Muscle of leg (tissue), 16 donors: ENCODE results near the gene GBF1. TPM values are rescaled to one million over a fixed set of nuclear protein-coding genes. Genes with fewer than 3 reads are reported as not detected.
"Not testable (repeated sequence)": the region's sequence is repeated elsewhere in the genome, so short reads cannot be mapped to it uniquely, and the experiment has no call there.

Source experiments
- DNase-seq: peaks from one replicate; pipeline ENCODE4 v3.0.0; 2013
- H3K27ac ChIP-seq: one replicate; pipeline ENCODE4 v1.5.1; 2013; ENCODE audit warnings: mild to moderate bottlenecking, low read length, control low read depth
- H3K27me3 ChIP-seq: one replicate; pipeline ENCODE4 v1.6.1; 2013; ENCODE audit warnings: low read length; ENCODE audit not compliant: control insufficient read depth, insufficient read depth
- H3K36me3 ChIP-seq: one replicate; pipeline ENCODE4 v1.6.1; 2013; ENCODE audit warnings: low read length; ENCODE audit not compliant: control insufficient read depth, insufficient read depth
- H3K4me1 ChIP-seq: one replicate; pipeline ENCODE4 v1.6.1; 2013; ENCODE audit warnings: low read length; ENCODE audit not compliant: control insufficient read depth, insufficient read depth
- H3K4me3 ChIP-seq: one replicate; pipeline ENCODE4 v1.5.1; 2013; ENCODE audit warnings: low read length, control low read depth
- H3K9me3 ChIP-seq: replicated peaks from 2 replicates; pipeline ENCODE4 v1.6.1; 2013; ENCODE audit warnings: low read depth, low read length; ENCODE audit not compliant: control insufficient read depth
- WGBS: methylation state at CpG from one replicate; pipeline ENCODE4 v1.1.5; 2013; ENCODE audit warnings: missing lambda C conversion rate; ENCODE audit not compliant: insufficient coverage; 5-methylcytosine and 5-hydroxymethylcytosine counted together
- long read RNA-seq, 11 donors: transcript quantifications; one replicate each; lab custom pipeline, GENCODE V29; 2026
- polyA plus RNA-seq, 8 donors: library from polyadenylated mRNA; unstranded; fragments of 120-200 nt; gene quantifications; one replicate each; pipeline versions ENCODE4 v1.2.1 to v1.2.3, GENCODE V29; 2013; ENCODE audit warnings: inconsistent platforms in 1 of 8, low replicate concordance in 1 of 8; ENCODE audit not compliant: insufficient read length in 8 of 8, insufficient read depth in 1 of 8
- total RNA-seq: library from RNA; stranded (reverse); fragments of 120-200 nt; gene quantifications from one replicate; pipeline ENCODE4 v1.2.4, GENCODE V29; 2013

Gene GBF1
- total RNA-seq = 27.2 TPM
- 10 to 100 TPM; 40.8 to 54.6 (median 46.1) TPM for polyA plus RNA-seq
- long read RNA-seq, donor 1 = 0 reads
- long read RNA-seq, donor 2, full-length matches to known transcripts = 1 of 1 reads
- long read RNA-seq, donor 2, partial matches to known transcripts = 0 of 1 reads
- long read RNA-seq, donor 2, other reads (novel, unspliced or antisense) = 0 of 1 reads
- long read RNA-seq, donor 3 = 0 reads
- long read RNA-seq, donor 4 = 0 reads
- long read RNA-seq, donor 5, partial matches to known transcripts = 58 of 58 reads
- long read RNA-seq, donor 5, other reads (novel, unspliced or antisense) = 0 of 58 reads
- long read RNA-seq, donor 6 = 0 reads
- long read RNA-seq, donor 7, partial matches to known transcripts = 5 of 5 reads
- long read RNA-seq, donor 7, other reads (novel, unspliced or antisense) = 0 of 5 reads
- long read RNA-seq, donor 8, partial matches to known transcripts = 5 of 5 reads
- long read RNA-seq, donor 8, other reads (novel, unspliced or antisense) = 0 of 5 reads
- long read RNA-seq, donor 9 = 0 reads
- long read RNA-seq, donor 10, partial matches to known transcripts = 46 of 46 reads
- long read RNA-seq, donor 10, other reads (novel, unspliced or antisense) = 0 of 46 reads
- long read RNA-seq, donor 11, partial matches to known transcripts = 54 of 54 reads
- long read RNA-seq, donor 11, other reads (novel, unspliced or antisense) = 0 of 54 reads

DNA sequence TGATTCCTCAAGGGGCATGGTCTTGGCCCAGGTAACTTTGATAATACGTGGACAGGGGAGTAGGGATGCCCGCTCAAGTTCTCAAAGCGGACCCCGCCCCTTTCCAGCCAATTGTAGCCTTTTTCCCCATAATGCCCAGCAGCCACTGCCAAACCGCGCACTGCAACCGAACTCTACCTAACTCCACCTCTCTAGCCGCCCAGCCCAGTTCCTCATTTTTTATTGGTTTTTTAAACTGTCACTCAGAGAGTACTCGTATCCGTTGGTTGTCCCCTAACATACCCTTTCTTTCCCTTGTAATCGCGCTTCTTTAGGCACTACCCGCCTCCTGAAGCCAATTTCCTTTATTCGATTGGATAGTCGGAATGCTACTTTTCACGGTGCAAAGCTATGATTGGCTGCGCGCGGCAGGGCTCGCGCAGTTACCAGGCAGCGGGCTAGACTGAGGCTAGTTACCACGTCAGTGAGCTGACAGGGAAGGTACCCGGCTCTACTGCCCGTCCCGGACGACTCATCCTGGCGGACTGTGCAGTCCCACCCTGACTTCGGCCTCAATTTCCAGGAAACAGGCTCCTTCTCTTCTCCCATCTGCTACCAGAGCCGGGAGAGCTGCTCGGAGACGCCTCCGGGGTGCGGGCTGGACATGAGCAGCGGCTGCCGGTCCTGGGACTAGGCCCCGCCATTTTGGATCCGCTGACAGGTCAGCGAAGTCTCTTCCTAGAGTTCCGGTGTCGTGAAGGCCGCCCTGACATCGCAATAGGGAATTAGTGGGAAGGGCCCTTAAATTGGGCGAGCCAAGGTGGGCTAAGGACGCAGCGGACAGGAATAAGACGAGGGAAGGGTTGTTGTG is at the start of gene GBF1:
TSS of gene GBF1 (plus strand) at position 451 of the 850 bp plus-strand sequence. CDS start 13,407 bp downstream, outside the sequence.
- H3K36me3 ChIP-seq = peaks cover 12% of the 10 kb centered on the region

GRCh38 chr10:102196893-102197292 is 48.4 kb upstream of the GBF1 start:
- DNase-seq = no peak
- no peaks in the 10 kb centered on the region for H3K36me3 ChIP-seq
- no peaks in the 10 kb centered on the region for H3K4me1 ChIP-seq
- H3K9me3 ChIP-seq = peaks cover 7% of the 10 kb centered on the region
- no peaks in the 10 kb centered on the region for H3K27me3 ChIP-seq
- no peak overlapping the region for H3K27ac ChIP-seq
- no CpG with 5 or more reads among the region's 2 CpGs for WGBS
- H3K4me3 ChIP-seq = no peak overlapping the region

More for the DNA sequence above, at the start of gene GBF1:
- DNase-seq = peak; percentile 100
- H3K27me3 ChIP-seq = peaks cover 9% of the 10 kb centered on the region
- WGBS = under 1% methylated on average over 46 of the region's 47 CpGs
- no peaks in the 10 kb centered on the region for H3K9me3 ChIP-seq
- peak within 1 kb of the TSS; percentile 96 for H3K27ac ChIP-seq
- peak within 1 kb of the TSS; percentile 89 for H3K4me3 ChIP-seq
- H3K4me1 ChIP-seq = peaks cover 37% of the 10 kb centered on the region

GRCh38 chr10:102198027-102198426 is 47.3 kb upstream of the GBF1 start:
- Histone ChIP-seq H3K4me1 (no peaks in the 10 kb centered on the region), H3K27ac (no peak overlapping the region), H3K9me3 (peaks cover 4% of the 10 kb centered on the region), H3K36me3 (no peaks in the 10 kb centered on the region), H3K4me3 (no peak overlapping the region), H3K27me3 (no peaks in the 10 kb centered on the region)
- WGBS = no CpG with 5 or more reads among the region's 2 CpGs
- DNase-seq = no peak

GRCh38 chr10:102200751-102201640 is 44.3 kb upstream of the GBF1 start:
- Histone ChIP-seq H3K36me3 (no peaks in the 10 kb centered on the region), H3K9me3 (peaks cover 16% of the 10 kb centered on the region), H3K4me1 (no peaks in the 10 kb centered on the region), H3K27me3 (no peaks in the 10 kb centered on the region), H3K4me3 (no peak overlapping the region), H3K27ac (no peak overlapping the region)
- WGBS = 82% methylated on average over 31 of the region's 34 CpGs
- DNase-seq = no peak

- Histone ChIP-seq H3K9me3 (peaks cover 16% of the 10 kb centered on the region), H3K36me3 (no peaks in the 10 kb centered on the region), H3K4me1 (no peaks in the 10 kb centered on the region), H3K4me3 (no peak overlapping the region), H3K27ac (no peak overlapping the region), H3K27me3 (no peaks in the 10 kb centered on the region)
- WGBS = no CpG with 5 or more reads among the region's 1 CpG
- DNase-seq = no peak
Observed at GRCh38 chr10:102202386-102202785, 42.9 kb upstream of the GBF1 start.

GRCh38 chr10:102208311-102209035 is 36.9 kb upstream of the GBF1 start:
- no peaks in the 10 kb centered on the region for H3K27me3 ChIP-seq
- DNase-seq = no peak
- peaks cover 12% of the 10 kb centered on the region for H3K9me3 ChIP-seq
- no peaks in the 10 kb centered on the region for H3K36me3 ChIP-seq
- no peak overlapping the region for H3K27ac ChIP-seq
- no peaks in the 10 kb centered on the region for H3K4me1 ChIP-seq
- H3K4me3 ChIP-seq = no peak overlapping the region
- 58% methylated on average over 2 of the region's 5 CpGs for WGBS

DNA sequence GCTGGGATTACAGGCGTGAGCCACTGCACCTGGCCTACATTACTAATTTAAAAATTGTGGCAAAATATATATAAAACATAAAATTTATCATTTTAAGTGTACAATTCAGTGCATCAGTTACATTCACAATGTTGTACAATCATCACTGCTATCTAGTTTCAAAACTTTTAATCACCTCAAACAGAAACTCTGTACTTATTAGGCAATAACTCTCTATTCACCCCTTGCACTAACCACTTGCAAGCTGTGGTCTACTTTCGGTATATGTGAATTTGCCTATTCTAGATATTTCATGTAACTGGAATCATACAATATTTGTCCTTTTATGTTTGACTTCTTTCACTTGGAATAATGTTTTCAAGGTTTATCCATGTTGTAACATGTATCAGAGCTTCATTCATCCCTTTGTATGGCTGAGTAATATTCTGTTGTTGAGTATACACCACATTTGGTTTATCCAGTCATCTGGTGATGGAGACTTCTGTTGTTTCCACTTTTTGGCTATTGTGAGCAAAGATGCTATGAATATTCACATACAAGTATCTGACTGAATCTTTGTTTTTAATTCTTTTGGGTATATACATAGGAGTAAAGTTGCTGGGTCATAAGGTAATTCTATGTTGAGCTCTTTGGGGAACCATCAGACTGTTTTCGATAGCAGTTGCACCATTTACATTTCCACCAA is 33.6 kb upstream of the GBF1 start:
- Histone ChIP-seq H3K27ac (no peak overlapping the region), H3K27me3 (no peaks in the 10 kb centered on the region), H3K4me3 (no peak overlapping the region), H3K9me3 (no peaks in the 10 kb centered on the region), H3K36me3 (no peaks in the 10 kb centered on the region), H3K4me1 (no peaks in the 10 kb centered on the region)
- no peak for DNase-seq
- no CpG with 5 or more reads among the region's 3 CpGs for WGBS

DNA sequence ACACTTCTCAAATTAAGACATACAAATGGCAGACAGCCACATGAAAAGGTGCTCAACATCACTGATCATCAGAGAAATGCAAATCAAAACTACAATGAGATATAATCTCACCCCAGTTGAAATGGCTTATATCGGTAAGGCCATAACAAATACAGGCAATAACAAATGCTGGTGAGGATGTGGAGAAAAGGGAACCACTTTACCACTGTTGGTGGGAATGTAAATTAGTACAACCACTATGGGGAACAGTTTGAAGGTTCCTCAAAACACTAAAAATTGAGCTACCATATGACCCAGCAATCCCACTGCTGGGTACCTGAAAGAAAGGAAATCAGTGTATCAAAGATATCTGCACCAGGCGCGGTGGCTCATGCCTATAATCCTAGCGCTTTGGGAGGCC is 31.7 kb upstream of the GBF1 start:
- H3K27ac ChIP-seq, H3K4me1 ChIP-seq, H3K9me3 ChIP-seq, H3K36me3 ChIP-seq, H3K4me3 ChIP-seq, DNase-seq, H3K27me3 ChIP-seq: not testable (repeated sequence)
- WGBS = 86% methylated on average over 2 of the region's 4 CpGs
